Calu3 (cell line): Measurements from ENCODE around the gene JARID2. TPM values are rescaled to one million over a fixed set of nuclear protein-coding genes. Genes with fewer than 3 reads are reported as not detected.

Experiments
- BruUV-seq: library from RNA; stranded (reverse); fragments of 400-500 nt; replicated peaks from 2 replicates; lab custom pipeline; 2021; lab: Mats Ljungman, UMichigan
- CTCF ChIA-PET: fragments of 300-600 bp; sonication (Branson Sonifier 250); formaldehyde crosslinking; loops from one replicate; lab custom pipeline; 2022; ENCODE audit warnings: antibody characterized with exemption; lab: Charles Lee
- DNase-seq: peaks from one replicate; pipeline ENCODE4 v3.0.0; 2022
- H3K27ac Mint-ChIP-seq: one replicate; pipeline ENCODE4 v1.8.0; 2022; ENCODE audit warnings: mixed read lengths; ENCODE audit not compliant: unreplicated experiment
- H3K27me3 Mint-ChIP-seq: one replicate; pipeline ENCODE4 v1.8.0; 2022; ENCODE audit warnings: mixed read lengths; ENCODE audit not compliant: unreplicated experiment
- H3K36me3 Mint-ChIP-seq: one replicate; pipeline ENCODE4 v1.8.0; 2022; ENCODE audit warnings: mild to moderate bottlenecking, moderate library complexity, mixed read lengths; ENCODE audit not compliant: insufficient read depth, unreplicated experiment
- H3K4me1 Mint-ChIP-seq: one replicate; pipeline ENCODE4 v1.8.0; 2022; ENCODE audit warnings: mild to moderate bottlenecking, low read depth, mixed read lengths; ENCODE audit not compliant: unreplicated experiment
- H3K4me3 Mint-ChIP-seq: one replicate; pipeline ENCODE4 v1.8.0; 2022; ENCODE audit warnings: mild to moderate bottlenecking, low read depth, moderate library complexity, mixed read lengths; ENCODE audit not compliant: unreplicated experiment
- H3K9me3 Mint-ChIP-seq: one replicate; pipeline ENCODE4 v1.8.0; 2022; ENCODE audit warnings: low read depth, mixed read lengths; ENCODE audit not compliant: unreplicated experiment
- CTCF ChIP-seq: fragments of 200-600 bp; IDR thresholded peaks from one replicate; pipeline ENCODE4 v1.8.0; 2022; ENCODE audit warnings: antibody characterized with exemption; ENCODE audit not compliant: unreplicated experiment
- intact Hi-C: fragments of 100-400 bp; cut with micrococcal nuclease; formaldehyde crosslinking; loops from one replicate; pipeline ENCODE4 v1.10.0; 2022; ENCODE audit not compliant: unreplicated experiment
- total RNA-seq: library from RNA; stranded (reverse); gene quantifications from 2 replicates; pipeline ENCODE4 v1.2.3, GENCODE V29; 2022

Gene JARID2
- total RNA-seq, 1 experiment from 2014 or later = 9.4 TPM

- Mint-ChIP-seq H3K27me3 (no peaks in the 10 kb centered on the region), H3K9me3 (no peaks in the 10 kb centered on the region), H3K4me1 (no peaks in the 10 kb centered on the region), H3K4me3 (no peak overlapping the region), H3K36me3 (no peaks in the 10 kb centered on the region), H3K27ac (no peak overlapping the region)
- intact Hi-C loops = no loop called here
- DNase-seq = no peak
- CTCF ChIA-PET = no interaction called here
- no peak for TF ChIP-seq CTCF
- no TSS peak for BruUV-seq
Measured at GRCh38 chr6:15551798-15552197, 305.9 kb downstream of the JARID2 start.

- DNase-seq = no peak
- H3K27ac Mint-ChIP-seq = no peak overlapping the region
- no peaks in the 10 kb centered on the region for H3K36me3 Mint-ChIP-seq
- intact Hi-C loops = no loop called here
- no TSS peak for BruUV-seq
- H3K4me3 Mint-ChIP-seq = no peak overlapping the region
- H3K27me3 Mint-ChIP-seq = no peaks in the 10 kb centered on the region
- CTCF ChIA-PET = interaction anchor here (0.7 kb wide), 1 partner anchor 308 kb away, joined by 3 read pairs; no protein-coding TSS in a partner anchor
- H3K4me1 Mint-ChIP-seq = no peaks in the 10 kb centered on the region
- no peaks in the 10 kb centered on the region for H3K9me3 Mint-ChIP-seq
- TF ChIP-seq CTCF = no peak
Measured at GRCh38 chr6:15553031-15553430, 307.2 kb downstream of the JARID2 start.

- Mint-ChIP-seq H3K27ac (no peak overlapping the region), H3K4me1 (no peaks in the 10 kb centered on the region), H3K27me3 (no peaks in the 10 kb centered on the region), H3K4me3 (no peak overlapping the region), H3K9me3 (no peaks in the 10 kb centered on the region), H3K36me3 (no peaks in the 10 kb centered on the region)
- CTCF ChIA-PET = no interaction called here
- DNase-seq = no peak
- TF ChIP-seq CTCF = no peak
- no TSS peak for BruUV-seq
- intact Hi-C loops = no loop called here
Measured at GRCh38 chr6:15553736-15554294, 307.9 kb downstream of the JARID2 start.

DNA sequence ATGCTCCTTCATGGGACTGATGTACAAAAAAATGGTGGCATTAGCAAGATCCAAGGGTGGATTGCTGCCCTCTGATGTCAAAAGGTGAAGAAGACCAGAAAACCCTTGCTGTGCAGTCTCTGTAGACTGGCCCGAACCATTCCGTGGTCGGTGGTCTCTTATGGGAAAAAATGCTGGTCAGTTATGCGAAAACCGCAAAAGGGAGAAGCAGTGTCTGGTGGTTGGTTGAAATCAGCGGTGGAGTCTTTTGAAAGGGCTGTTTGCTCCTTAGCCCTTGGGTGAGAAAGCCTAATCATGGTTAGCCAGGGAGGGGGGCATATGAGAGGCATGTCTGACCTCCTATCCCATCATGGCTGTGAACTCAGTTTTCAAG lies 308.8 kb downstream of the JARID2 start:
- TF ChIP-seq CTCF = no peak
- no peak for DNase-seq
- Mint-ChIP-seq H3K4me1 (no peaks in the 10 kb centered on the region), H3K4me3 (no peak overlapping the region), H3K27ac (no peak overlapping the region), H3K27me3 (no peaks in the 10 kb centered on the region), H3K9me3 (no peaks in the 10 kb centered on the region), H3K36me3 (no peaks in the 10 kb centered on the region)
- CTCF ChIA-PET = no interaction called here
- BruUV-seq = no TSS peak
- intact Hi-C loops = no loop called here
